ENCODE data around the gene ZNF644. TPM values are rescaled to one million over a fixed set of nuclear protein-coding genes. Genes with fewer than 3 reads are reported as not detected.
A peak's percentile ranks its signal among the peaks of the same experiment; 100 is the strongest.

ZNF644 gene
- total RNA-seq, 2 donors from 2014 or later = 46.9 to 66.2 TPM

DNA sequence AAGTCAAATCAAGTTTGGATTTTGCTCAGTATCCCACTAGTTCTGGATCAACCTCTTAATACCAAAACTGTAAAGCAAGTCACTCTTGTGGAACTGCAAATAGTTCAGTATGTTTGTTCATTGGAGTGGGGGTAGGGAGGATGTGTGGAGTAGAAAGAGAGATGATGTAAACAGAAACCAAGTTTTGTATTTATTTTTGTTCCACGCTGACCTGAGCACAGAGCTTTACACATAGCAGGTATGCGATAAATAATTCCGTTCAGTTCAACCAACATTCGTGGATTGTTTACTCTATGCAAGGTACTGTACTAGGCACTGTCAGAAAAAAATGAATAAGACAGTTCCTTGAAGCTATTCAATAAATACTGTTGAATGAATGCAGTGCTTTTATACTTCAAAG, 4.5 kb upstream of the ZNF644 start:
- no peaks in the 10 kb centered on the region for H3K27me3 ChIP-seq
- DNase-seq = no peak
- H3K4me3 ChIP-seq = no peak overlapping the region
- no peak for TF ChIP-seq CTCF (IDR thresholded peaks at IDR 0.05)
- no peaks in the 10 kb centered on the region for H3K9me3 ChIP-seq
- no peak overlapping the region for H3K27ac ChIP-seq
- no peaks in the 10 kb centered on the region for H3K36me3 ChIP-seq
- intact Hi-C loops (cut with DNase I) = no loop called here
- peaks cover 3% of the 10 kb centered on the region for H3K4me1 ChIP-seq
- H3K9ac ChIP-seq (ENCODE audit: low read depth in 2 of 2, low read length in 2 of 2) = no peak overlapping the region

GRCh38 chr1:91024481-91025119, 2.8 kb upstream of the ZNF644 start:
- Histone ChIP-seq H3K27ac (no peak overlapping the region), H3K36me3 (no peaks in the 10 kb centered on the region), H3K27me3 (no peaks in the 10 kb centered on the region), H3K9ac (ENCODE audit: low read depth in 2 of 2, low read length in 2 of 2) (no peak overlapping the region), H3K9me3 (no peaks in the 10 kb centered on the region), H3K4me1 (peaks cover 3% of the 10 kb centered on the region), H3K4me3 (no peak overlapping the region)
- intact Hi-C loops (cut with DNase I) = no loop called here
- TF ChIP-seq CTCF (IDR thresholded peaks at IDR 0.05) = no peak
- DNase-seq = no peak

GRCh38 chr1:91022518-91022929, 689 bp upstream of the ZNF644 start:
- no peaks in the 10 kb centered on the region for H3K27me3 ChIP-seq
- H3K27ac ChIP-seq = peak overlapping the region; percentile 97
- H3K9ac ChIP-seq (ENCODE audit: low read depth in 2 of 2, low read length in 2 of 2) = peak overlapping the region; percentile 89 to 99
- H3K4me3 ChIP-seq = peak overlapping the region; percentile 55
- H3K4me1 ChIP-seq = peaks cover 3% of the 10 kb centered on the region
- TF ChIP-seq CTCF (IDR thresholded peaks at IDR 0.05) = no peak
- no peaks in the 10 kb centered on the region for H3K36me3 ChIP-seq
- intact Hi-C loops (cut with DNase I) = no loop called here
- DNase-seq = no peak
- H3K9me3 ChIP-seq = no peaks in the 10 kb centered on the region

GRCh38 chr1:91020967-91021685, 709 bp downstream of the ZNF644 start:
- H3K9me3 ChIP-seq = no peaks in the 10 kb centered on the region
- peak overlapping the region; percentile 55 for H3K4me3 ChIP-seq
- peaks cover 10% of the 10 kb centered on the region for H3K4me1 ChIP-seq
- no peaks in the 10 kb centered on the region for H3K27me3 ChIP-seq
- TF ChIP-seq CTCF (IDR thresholded peaks at IDR 0.05) = no peak
- DNase-seq = peak; percentile 76
- H3K36me3 ChIP-seq = no peaks in the 10 kb centered on the region
- H3K27ac ChIP-seq = peak overlapping the region; percentile 97
- intact Hi-C loops (cut with DNase I) = no loop called here
- peak overlapping the region; percentile 89 to 99 for H3K9ac ChIP-seq (ENCODE audit: low read depth in 2 of 2, low read length in 2 of 2)

- no peak for TF ChIP-seq CTCF (IDR thresholded peaks at IDR 0.05)
- H3K4me3 ChIP-seq = peak overlapping the region; percentile 55
- intact Hi-C loops (cut with DNase I) = no loop called here
- no peak for DNase-seq
- H3K9me3 ChIP-seq = no peaks in the 10 kb centered on the region
- H3K36me3 ChIP-seq = no peaks in the 10 kb centered on the region
- H3K4me1 ChIP-seq = peaks cover 16% of the 10 kb centered on the region
- H3K27me3 ChIP-seq = no peaks in the 10 kb centered on the region
- peak overlapping the region; percentile 86 to 99 for H3K9ac ChIP-seq (ENCODE audit: low read depth in 2 of 2, low read length in 2 of 2)
- peak overlapping the region; percentile 97 for H3K27ac ChIP-seq
Observed at GRCh38 chr1:91020486-91020885, 1.3 kb downstream of the ZNF644 start.

All from colonic mucosa (tissue), 4 donors.